HG02943 (cell line): ENCODE data around the gene GPATCH4.
"Not testable (repeated sequence)": the region's sequence is repeated elsewhere in the genome, so short reads cannot be mapped to it uniquely, and the experiment has no call there.

Experiments
- ATAC-seq: cut with Tn5 transposase; IDR thresholded peaks from one replicate; pipeline ENCODE4 v1.9.1; 2021; ENCODE audit warnings: mild to moderate bottlenecking, low read depth, moderate library complexity; ENCODE audit not compliant: unreplicated experiment

The GPATCH4 gene

GRCh38 chr1:156598731-156599432 is 2.4 kb downstream of the GPATCH4 start:
- no peak for ATAC-seq

DNA sequence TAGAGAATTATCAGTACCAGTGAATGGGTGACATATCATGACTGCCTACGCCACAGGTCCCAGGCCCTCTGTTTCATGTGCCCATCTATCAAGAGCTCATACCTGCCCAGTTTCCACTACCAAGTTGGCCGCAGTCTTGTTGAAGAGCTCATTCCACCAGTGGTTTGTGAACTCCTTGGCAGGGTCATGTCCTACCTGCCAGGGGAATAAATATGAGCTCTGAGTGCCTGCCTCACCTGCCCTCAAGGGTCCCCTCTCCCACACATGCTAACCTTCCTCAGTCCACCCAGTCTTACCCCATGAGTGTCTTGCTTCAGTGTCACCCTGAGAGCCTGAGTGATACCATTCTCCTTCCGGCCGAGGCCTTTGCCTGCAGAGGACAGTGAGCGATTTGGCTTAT is 3.2 kb downstream of the GPATCH4 start:
- ATAC-seq, result no peak

DNA sequence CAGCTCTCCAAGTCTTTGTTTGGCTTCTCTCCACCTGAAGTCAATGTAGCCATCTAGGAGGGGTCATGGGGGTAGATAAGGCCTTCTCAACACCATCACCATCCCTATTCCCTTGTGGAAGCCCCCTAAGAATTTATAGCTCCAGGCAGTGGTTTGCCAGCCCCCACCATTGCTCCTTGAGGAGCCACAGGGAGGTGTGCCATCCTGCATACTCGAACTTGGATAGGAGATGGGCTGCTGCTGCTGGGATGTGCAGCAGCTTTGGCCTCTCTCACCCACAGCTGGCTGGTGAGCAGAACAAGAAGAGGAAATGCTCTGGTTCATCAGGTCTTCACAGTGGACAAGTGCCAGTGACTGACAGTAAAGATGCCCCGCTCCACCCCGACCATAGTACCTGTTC is 4.9 kb downstream of the GPATCH4 start:
- no peak for ATAC-seq

DNA sequence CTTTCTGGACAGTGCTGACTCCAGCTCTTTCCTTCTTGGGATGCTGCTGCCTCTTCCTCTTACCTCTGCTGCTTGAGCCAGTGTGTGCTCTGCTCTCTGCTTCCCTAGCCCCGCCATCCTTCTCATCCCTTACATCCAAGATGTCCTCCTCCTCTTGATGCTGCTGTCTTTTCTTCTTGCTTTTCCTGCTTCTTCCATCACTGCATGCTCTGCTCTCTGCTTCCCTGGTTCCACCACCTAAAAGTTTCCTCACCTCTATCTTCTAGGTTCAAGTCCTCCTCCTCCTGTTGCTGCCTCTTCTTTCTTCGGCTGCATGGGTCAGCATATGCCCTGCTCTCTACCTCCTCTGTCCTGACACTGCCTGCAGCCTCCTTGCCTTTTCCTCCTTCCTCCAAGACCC is 6.3 kb downstream of the GPATCH4 start:
- ATAC-seq, result no peak

DNA sequence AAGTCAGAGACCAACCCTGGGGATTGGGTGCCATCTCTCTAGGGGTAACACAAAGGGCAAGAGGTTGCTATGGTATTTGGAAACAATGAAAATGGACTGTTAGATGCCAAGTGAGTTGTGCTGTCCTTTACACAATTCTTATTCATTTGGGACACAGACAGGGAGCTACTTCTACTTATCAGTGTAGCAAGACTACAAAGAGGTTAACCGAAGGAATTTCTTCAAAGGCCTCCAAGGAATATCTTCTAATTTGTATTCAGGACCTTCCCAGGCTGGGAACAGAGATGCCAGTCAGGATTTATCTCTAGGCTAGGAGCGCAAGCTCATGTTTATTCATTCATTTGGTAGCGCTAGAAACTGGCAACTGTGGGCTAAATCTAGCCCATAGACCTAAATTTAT is 7.1 kb downstream of the GPATCH4 start:
- ATAC-seq, result no peak

- ATAC-seq, result no peak
Measured at GRCh38 chr1:156593661-156593989, 7.7 kb downstream of the GPATCH4 start.

DNA sequence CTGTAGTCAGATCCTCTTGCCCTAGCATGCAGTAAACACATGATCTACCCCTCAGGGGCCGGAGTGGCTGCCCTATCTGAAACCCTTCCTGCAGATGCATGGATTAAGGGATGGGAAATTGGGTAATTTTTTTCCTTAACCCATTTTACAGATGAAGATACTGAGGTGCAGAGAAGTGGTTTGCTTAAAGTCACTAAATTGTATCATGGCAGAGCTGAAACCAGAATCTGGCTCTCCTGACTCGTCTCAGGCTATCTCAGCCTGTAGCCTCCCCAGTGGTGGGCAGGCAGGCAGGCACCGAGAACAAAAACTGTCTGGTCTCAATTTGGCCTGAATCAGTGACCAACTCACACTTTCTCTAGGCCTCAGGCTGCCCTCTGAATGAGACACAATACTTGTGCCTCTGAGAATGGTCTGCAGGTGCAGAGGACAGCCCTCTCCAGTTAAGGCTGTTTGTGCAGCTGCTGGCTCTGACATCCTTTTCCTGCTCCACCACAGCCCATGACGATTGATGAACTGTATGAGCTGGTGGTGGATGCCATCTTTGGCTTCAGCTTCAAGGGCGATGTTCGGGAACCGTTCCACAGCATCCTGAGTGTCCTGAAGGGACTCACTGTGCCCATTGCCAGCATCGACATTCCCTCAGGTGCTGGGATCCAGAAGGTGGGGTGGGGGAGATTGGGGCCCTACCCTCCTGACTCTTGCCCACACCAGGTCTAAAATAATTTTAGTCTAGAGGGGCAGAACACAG is 8.2 kb downstream of the GPATCH4 start:
- ATAC-seq, result no peak

- no peak for ATAC-seq
Measured at GRCh38 chr1:156592158-156592909, 8.9 kb downstream of the GPATCH4 start.

DNA sequence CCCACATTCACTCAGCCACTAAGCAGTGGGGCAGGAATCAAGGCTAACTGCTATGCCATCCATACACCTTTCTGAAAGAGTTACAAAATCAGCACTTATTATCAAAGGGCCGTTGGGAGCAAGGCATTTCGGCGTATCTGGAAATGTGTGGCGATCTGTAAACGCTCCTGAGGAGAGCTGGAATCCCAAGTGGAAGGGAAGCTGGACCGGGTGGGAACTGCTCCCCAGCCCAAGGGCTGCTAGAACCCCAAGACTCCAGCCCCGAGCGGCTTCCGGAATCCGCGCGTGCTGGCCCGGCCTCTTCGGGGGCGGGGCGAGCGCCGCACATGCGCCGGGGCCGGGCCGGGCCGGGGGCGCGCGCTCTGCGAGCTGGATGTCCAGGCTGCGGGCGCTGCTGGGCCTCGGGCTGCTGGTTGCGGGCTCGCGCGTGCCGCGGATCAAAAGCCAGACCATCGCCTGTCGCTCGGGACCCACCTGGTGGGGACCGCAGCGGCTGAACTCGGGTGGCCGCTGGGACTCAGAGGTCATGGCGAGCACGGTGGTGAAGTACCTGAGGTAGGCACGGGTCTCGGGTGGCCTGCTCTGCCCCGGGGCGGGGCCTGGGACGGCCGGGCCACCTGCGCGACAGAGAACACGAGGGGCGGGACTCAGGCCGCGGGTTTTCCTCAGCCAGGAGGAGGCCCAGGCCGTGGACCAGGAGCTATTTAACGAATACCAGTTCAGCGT is 9.7 kb downstream of the GPATCH4 start, which contains the start of gene NAXE:
TSS of gene NAXE (plus strand) at position 345 of the 726 bp plus-strand sequence. CDS start at position 374, 29 bp downstream.
- ATAC-seq, result peak; percentile 79

DNA sequence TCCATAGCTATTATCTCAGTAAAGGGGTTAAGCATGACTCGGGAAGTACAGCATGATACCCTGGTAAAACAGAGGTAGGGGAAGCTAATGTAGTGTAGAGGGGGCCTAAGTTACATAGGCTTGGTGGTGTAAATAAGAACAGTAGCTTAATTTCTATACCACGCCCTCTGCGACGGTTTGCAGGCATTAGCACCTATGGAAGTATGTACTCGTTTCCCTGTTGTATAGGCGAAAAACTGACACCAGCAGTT is 10.2 kb downstream of the GPATCH4 start:
- ATAC-seq, result no peak

GRCh38 chr1:156590326-156591180 is 10.7 kb downstream of the GPATCH4 start:
- ATAC-seq, result no peak

DNA sequence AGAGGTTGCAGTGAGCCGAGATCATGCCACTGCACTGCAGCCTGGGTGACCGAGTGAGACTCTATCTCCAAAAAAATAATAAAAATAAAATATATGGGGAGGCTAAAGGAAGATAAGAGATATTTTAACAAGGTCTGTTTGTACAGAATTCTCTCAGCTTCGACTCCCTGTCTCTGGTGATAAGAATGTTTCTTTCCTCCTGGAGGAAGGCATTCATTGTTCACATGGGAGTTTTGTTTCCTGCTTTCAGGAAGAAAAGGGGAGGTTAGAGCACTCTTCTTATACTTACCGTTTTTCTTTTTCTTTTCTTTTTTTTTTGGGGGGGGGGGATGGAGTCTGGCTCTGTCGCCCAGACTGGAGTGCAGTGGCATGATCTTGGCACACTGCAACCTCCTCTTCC is 11.7 kb downstream of the GPATCH4 start:
- ATAC-seq, result no peak

DNA sequence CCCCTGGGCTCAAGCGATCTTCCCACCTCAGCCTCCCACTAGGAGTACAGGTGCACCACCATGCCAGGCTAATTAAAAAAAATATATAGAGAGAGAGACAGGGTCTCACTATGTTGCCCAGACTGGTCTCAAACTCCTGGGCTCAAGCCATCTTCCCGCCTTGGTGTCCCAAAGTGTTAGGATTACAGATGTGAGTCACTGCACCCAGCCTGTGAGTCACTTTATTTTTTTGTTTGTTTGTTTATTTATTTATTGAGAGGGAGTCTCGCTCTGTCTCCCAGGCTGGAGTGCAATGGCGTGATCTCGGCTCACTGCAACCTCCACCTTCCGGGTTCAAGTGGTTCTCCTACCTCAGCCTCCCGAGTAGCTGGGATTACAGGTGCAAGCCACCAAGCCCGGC is 13.4 kb downstream of the GPATCH4 start:
- ATAC-seq, result not testable (repeated sequence)

DNA sequence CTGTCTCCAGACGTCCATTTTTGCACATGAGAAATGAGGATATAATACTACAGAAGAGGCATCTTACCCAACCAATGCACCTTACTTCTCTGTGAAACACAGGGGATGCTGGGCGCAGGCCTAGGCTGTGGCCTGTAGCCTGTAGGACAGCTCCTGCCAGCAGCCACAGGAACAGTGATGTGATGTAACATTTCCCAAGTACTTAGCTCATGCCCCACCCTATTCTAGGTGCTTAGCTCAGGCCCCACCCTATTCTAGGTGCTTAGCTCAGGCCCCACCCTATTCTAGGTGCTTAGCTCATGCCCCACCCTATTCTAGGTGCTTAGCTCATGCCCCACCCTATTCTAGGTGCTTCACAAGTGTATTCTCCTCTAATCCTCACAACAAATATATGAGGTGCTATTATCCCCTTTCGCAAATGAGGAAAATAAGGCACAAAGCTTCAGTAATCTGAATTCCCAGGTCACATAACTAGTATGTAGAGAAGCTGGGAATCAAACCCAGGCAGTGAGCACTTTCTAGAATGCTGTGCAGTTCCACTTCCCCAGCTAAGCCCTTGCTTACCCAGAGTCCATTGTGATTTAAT is 14.3 kb downstream of the GPATCH4 start:
- ATAC-seq, result no peak

- no peak for ATAC-seq
Measured at GRCh38 chr1:156586323-156586722, 15.0 kb downstream of the GPATCH4 start.

- ATAC-seq, result no peak
Measured at GRCh38 chr1:156584813-156585212, 16.5 kb downstream of the GPATCH4 start.

- ATAC-seq, result no peak
Measured at GRCh38 chr1:156583821-156584622, 17.3 kb downstream of the GPATCH4 start.

GRCh38 chr1:156582388-156583017 is 18.8 kb downstream of the GPATCH4 start:
- no peak for ATAC-seq
